ENCODE data around the gene ATP4A. TPM values are rescaled to one million over a fixed set of nuclear protein-coding genes. Genes with fewer than 3 reads are reported as not detected.

ATP4A gene
- total and polyA plus RNA-seq, 9 of the 15 experiments (the other 6 are each of a cell fraction or from before 2014, with no cell fraction given): 0.15 TPM; not detected in 8

- TF ChIP-seq ZNF407 (IDR thresholded peaks at IDR 0.05; ENCODE audit: low read depth) (no peak), BMI1 (IDR thresholded peaks at IDR 0.05; ENCODE audit: low read length) (no peak), SMC3 (conservative IDR thresholded peaks at IDR 0.05; ENCODE audit: insufficient read depth, low read depth, low read length) (0 out of 2 replicates have a peak, but pooled peaks have one; percentile 14), NFYB (IDR thresholded peaks at IDR 0.05; ENCODE audit: extremely low read depth, insufficient read length) (no peak), NFATC3 (IDR thresholded peaks at IDR 0.05) (no peak), ZNF551 (CRISPR knock-in tag; IDR thresholded peaks at IDR 0.05) (no peak), E2F6 (IDR thresholded peaks at IDR 0.05; ENCODE audit: borderline replicate concordance in 1 of 2, extremely low read depth in 1 of 2, insufficient read depth in 1 of 2, insufficient read length in 1 of 2, low read depth in 1 of 2, low read length in 1 of 2, poor library complexity in 1 of 2, severe bottlenecking in 1 of 2) (peak; percentile 96), STAT5A (IDR thresholded peaks at IDR 0.05; ENCODE audit: borderline replicate concordance, low read length) (no peak), ZBTB9 (CRISPR knock-in tag; IDR thresholded peaks at IDR 0.05) (peak; percentile 58; the same call in 1 of the 2 replicates), MTA3 (IDR thresholded peaks at IDR 0.05; ENCODE audit: borderline replicate concordance) (peak; percentile 57; the same call in 1 of the 2 replicates), CCNT2 (IDR thresholded peaks at IDR 0.05; ENCODE audit: borderline replicate concordance, extremely low read depth, insufficient read length, low read depth, low read length) (no peak)
These were observed 49.3 kb upstream of the ATP4A start, which contains the start of gene HAUS5 (continued) for GRCh38 chr19:35612559-35613321.

Data from K562 (cell line).